Activated CD4-positive, alpha-beta T cell treated with anti-CD3 and anti-CD28 coated beads, Interleukin-10, Interleukin-2, amounts not matched to agents 100 ng/mL and 50 ng/mL, durations not matched to agents 16 hours and 8 hours (primary cell): ENCODE data around the gene MAST4.

Experiments
- DNase-seq: peaks from one replicate; pipeline ENCODE4 v3.0.0-alpha.2; 2020

The MAST4 gene

GRCh38 chr5:66851306-66851705 is 255.1 kb downstream of the MAST4 start:
- no peak for DNase-seq

- no peak for DNase-seq
Observed at GRCh38 chr5:66854416-66854815, 258.2 kb downstream of the MAST4 start.

GRCh38 chr5:66856041-66856805 is 260.0 kb downstream of the MAST4 start:
- DNase-seq, result no peak

- no peak for DNase-seq
Observed at GRCh38 chr5:66859526-66859925, 263.3 kb downstream of the MAST4 start.

GRCh38 chr5:66860199-66860975 is 264.2 kb downstream of the MAST4 start:
- DNase-seq, result no peak

- no peak for DNase-seq
Observed at GRCh38 chr5:66861402-66861801, 265.2 kb downstream of the MAST4 start.

GRCh38 chr5:66862020-66862419 is 265.8 kb downstream of the MAST4 start:
- no peak for DNase-seq

GRCh38 chr5:66863243-66864170 is 267.3 kb downstream of the MAST4 start:
- DNase-seq, result no peak

- peak; percentile 41 for DNase-seq
Observed at GRCh38 chr5:66864240-66864884, 268.2 kb downstream of the MAST4 start.

GRCh38 chr5:66867618-66868322 is 271.6 kb downstream of the MAST4 start:
- DNase-seq, result peak; percentile 43

GRCh38 chr5:66869347-66869746 is 273.2 kb downstream of the MAST4 start:
- no peak for DNase-seq

- no peak for DNase-seq
Observed at GRCh38 chr5:66870708-66871107, 274.5 kb downstream of the MAST4 start.

- no peak for DNase-seq
Observed at GRCh38 chr5:66871651-66872050, 275.5 kb downstream of the MAST4 start.

- DNase-seq, result no peak
Observed at GRCh38 chr5:66872736-66873331, 276.6 kb downstream of the MAST4 start.

GRCh38 chr5:66874004-66874403 is 277.8 kb downstream of the MAST4 start:
- DNase-seq, result no peak

- no peak for DNase-seq
Observed at GRCh38 chr5:66875315-66875714, 279.1 kb downstream of the MAST4 start.

GRCh38 chr5:66876266-66876807 is 280.1 kb downstream of the MAST4 start:
- no peak for DNase-seq

GRCh38 chr5:66877843-66878242 is 281.6 kb downstream of the MAST4 start:
- DNase-seq, result peak; percentile 65

- DNase-seq, result no peak
Observed at GRCh38 chr5:66880401-66880800, 284.2 kb downstream of the MAST4 start.

- DNase-seq, result no peak
Observed at GRCh38 chr5:66881480-66882161, 285.4 kb downstream of the MAST4 start.
